ENCODE data around the gene FBXL20. TPM values are rescaled to one million over a fixed set of nuclear protein-coding genes. Genes with fewer than 3 reads are reported as not detected.
"Not testable (repeated sequence)": the region's sequence is repeated elsewhere in the genome, so short reads cannot be mapped to it uniquely, and the experiment has no call there.

FBXL20 gene
- total RNA-seq, 4 donors from 2014 or later: 10.4 to 29.6 (median 17.2) TPM

DNA sequence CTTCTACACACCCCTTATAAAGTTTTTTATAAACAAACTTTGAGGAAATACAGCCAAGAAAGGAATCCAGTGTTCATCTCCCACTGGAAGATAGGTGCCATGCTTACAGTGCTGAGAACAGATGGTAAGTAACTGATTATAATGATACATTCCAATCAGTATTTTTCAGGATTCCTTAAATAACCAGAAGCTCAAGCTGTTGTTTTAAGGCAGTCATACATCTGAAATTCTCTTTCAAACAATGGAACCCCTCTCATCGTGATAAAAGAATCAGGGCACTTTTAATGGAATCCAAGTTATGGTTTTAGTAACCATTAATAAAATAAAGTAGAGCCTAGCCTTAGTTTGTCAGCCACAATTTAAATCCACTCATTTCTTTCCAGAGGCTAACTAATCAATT is 119.6 kb downstream of the FBXL20 start:
- TF ChIP-seq, protein P1, sequence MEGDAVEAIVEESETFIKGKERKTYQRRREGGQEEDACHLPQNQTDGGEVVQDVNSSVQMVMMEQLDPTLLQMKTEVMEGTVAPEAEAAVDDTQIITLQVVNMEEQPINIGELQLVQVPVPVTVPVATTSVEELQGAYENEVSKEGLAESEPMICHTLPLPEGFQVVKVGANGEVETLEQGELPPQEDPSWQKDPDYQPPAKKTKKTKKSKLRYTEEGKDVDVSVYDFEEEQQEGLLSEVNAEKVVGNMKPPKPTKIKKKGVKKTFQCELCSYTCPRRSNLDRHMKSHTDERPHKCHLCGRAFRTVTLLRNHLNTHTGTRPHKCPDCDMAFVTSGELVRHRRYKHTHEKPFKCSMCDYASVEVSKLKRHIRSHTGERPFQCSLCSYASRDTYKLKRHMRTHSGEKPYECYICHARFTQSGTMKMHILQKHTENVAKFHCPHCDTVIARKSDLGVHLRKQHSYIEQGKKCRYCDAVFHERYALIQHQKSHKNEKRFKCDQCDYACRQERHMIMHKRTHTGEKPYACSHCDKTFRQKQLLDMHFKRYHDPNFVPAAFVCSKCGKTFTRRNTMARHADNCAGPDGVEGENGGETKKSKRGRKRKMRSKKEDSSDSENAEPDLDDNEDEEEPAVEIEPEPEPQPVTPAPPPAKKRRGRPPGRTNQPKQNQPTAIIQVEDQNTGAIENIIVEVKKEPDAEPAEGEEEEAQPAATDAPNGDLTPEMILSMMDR (IDR thresholded peaks at IDR 0.05): no peak
- DNase-seq (ENCODE audit: low spot score) (no peak), ATAC-seq (ENCODE audit: low FRiP score) (no peak)

DNA sequence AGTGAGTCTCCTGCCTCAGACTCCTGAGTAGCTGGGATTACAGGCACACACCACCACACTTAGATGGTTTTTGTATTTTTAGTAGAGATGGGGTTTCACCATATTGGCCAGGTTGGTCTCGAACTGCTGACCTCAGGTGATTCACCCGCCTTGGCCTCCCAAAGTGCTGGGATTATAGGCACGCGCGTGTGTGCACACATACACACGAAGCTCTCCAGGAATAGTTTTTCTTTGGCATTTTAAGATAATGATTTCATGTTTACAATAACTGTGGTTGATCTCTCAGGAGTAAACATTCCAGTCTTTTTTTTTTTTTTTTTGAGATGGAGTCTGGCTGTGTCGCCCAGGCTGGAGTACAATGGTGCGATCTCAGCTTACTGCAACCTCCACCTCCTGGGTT is 123.2 kb downstream of the FBXL20 start:
- not testable (repeated sequence) for ATAC-seq (ENCODE audit: low FRiP score); DNase-seq (ENCODE audit: low spot score)

DNA sequence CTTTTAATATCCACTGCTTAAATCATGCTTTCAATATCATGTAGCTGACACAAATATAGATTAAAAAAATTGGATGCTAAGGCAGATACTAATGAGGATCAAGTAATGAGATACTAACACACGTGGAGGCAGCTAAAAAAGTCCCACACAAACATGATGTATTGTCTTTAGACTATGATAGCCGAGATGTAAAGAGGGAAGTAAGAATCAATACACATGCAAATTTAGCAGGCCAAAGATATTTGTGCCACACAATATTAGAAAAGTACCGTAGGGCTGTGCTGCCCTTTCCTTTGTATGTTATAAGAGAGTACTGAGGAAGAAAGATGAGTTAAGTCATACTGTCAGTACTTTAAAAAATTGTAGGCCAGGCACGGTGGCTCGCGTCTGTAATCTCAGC is 124.3 kb downstream of the FBXL20 start:
- ATAC-seq (ENCODE audit: low FRiP score): no peak

DNA sequence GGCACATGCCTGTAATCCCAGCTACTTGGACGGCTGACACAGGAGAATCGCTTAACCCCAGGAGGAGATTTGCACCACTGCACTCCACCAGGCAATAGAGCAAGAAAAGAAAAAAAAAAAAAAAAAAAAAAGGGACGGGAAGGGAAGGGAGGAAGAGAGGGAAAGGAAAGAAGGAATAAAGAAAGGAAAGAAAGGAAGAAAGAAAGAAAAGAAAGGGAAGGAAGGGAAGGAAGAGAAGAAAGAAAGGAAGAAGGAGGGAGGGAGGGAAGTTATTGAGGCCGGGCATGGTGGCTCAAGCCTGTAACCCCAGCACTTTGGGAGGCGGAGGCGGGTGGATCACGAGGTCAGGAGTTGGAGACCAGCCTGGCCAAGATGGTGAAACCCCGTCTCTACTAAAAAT is 125.3 kb downstream of the FBXL20 start:
- DNase-seq (ENCODE audit: low spot score) (no peak), ATAC-seq (ENCODE audit: low FRiP score) (no peak)
- TF ChIP-seq, protein P1 (IDR thresholded peaks at IDR 0.05): no peak

More for the DNA sequence above, 124.3 kb downstream of the FBXL20 start:
- no peak for DNase-seq (ENCODE audit: low spot score)
- TF ChIP-seq, protein P1 (IDR thresholded peaks at IDR 0.05): no peak

DNA sequence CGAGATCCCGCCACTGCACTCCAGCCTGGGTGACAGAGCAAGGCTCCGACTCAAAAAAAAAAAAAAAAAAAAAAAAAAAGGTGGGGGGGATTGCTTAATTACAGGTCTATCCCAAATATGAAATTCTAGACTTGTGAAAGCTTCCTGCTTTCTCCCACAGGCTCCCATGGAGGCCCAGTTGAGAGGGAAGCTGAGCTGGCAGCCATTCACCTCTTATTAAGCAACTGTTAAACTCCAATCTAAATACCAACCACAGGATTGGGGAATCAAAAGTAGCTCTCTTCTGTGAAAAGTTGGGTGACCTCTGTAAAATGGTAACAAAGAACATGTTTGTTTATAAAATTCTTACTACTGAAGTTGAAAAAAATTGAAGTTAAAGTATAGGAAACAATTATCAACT is 129.9 kb downstream of the FBXL20 start:
- TF ChIP-seq, protein P1 (IDR thresholded peaks at IDR 0.05): no peak
- DNase-seq (ENCODE audit: low spot score) (no peak), ATAC-seq (ENCODE audit: low FRiP score) (no peak)

DNA sequence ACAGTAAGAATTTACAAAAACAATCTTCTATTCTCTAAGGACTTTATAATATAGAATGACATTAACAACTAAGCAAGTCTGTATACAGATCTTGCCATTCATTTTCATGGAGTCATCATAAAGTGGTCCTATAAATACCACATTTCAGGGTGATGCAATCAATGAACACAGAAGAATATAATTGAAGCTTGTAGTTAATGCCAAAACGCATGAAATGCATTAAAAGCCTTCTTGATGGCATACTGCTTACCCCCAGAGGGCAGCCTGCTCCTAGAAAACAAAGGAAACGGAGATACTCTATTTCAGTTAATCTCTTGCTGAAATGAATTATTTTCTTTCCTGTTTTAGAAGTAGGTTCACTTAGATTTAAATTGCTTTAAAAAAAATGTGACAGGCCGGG is 130.5 kb downstream of the FBXL20 start:
- DNase-seq (ENCODE audit: low spot score): no peak
- TF ChIP-seq, protein P1 (IDR thresholded peaks at IDR 0.05): no peak
- no peak for ATAC-seq (ENCODE audit: low FRiP score)

DNA sequence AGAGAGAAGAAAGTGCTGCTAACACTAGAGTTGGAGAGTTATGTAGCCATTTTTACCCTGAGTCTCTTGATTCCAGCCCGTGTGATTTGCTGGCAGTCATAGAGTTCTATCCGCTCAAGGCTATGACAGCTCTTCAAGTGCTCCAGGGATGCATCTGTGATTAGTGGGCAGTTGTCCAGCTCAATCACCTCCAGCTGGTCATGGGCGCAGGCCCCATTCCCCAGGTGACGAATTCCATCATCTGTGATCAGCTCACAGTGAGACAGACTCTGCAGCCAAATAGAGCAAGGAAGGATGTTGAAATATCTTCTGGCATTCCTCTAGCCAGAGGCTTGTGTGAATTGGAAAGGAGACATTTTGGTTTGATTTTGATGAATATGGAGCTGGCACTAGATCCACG is 137.3 kb downstream of the FBXL20 start:
- TF ChIP-seq, protein P1 (IDR thresholded peaks at IDR 0.05): no peak
- ATAC-seq (ENCODE audit: low FRiP score): peak; percentile 83
- DNase-seq (ENCODE audit: low spot score): no peak

DNA sequence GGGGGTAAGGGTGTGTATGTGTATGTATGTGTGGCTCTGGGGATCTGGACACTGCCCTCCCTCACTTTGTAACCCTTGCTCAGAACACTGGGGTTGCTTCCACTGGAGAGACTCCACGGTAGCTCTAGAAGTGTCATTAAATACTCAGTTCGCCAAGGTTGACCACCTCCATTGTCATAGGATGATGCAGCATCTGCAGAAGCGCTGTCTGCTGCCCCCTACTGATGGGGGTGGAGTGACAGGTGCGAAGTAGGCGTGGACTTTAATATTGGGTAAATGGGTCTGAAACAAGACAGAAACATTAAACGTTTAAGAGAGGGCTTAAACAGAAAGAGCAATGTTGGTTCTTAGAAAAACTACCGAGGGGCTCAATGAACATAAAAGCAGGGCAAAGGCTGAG is 140.1 kb downstream of the FBXL20 start:
- TF ChIP-seq, protein P1 (IDR thresholded peaks at IDR 0.05): no peak
- DNase-seq (ENCODE audit: low spot score) (no peak), ATAC-seq (ENCODE audit: low FRiP score) (no peak)

Data from omental fat pad (tissue), 4 donors.